Mesenchymal stem cell (in vitro differentiated cells and primary cell): ENCODE data around the gene CSTPP1.
A peak's percentile ranks its signal among the peaks of the same experiment; 100 is the strongest.

Experiments used
- DNase-seq: peaks from one replicate; pipeline ENCODE4 v3.0.0-alpha.2; 2013
- H2AFZ ChIP-seq: one replicate; pipeline ENCODE4 v1.6.1; 2013; ENCODE audit warnings: low read depth, mild to moderate bottlenecking, control low read depth, inconsistent platforms, low read length, moderate library complexity
- H2AK5ac ChIP-seq: 2 replicates; pipeline ENCODE4 v1.6.1; 2013; ENCODE audit warnings: low read length, moderate library complexity, mild to moderate bottlenecking, inconsistent platforms; ENCODE audit not compliant: severe bottlenecking
- H2BK120ac ChIP-seq: one replicate; pipeline ENCODE4 v1.6.1; 2013; ENCODE audit warnings: low read depth, mild to moderate bottlenecking, inconsistent platforms, low read length, moderate library complexity
- H2BK12ac ChIP-seq, 2 experiments: one replicate each; pipeline ENCODE4 v1.6.1; 2013; ENCODE audit warnings: inconsistent platforms in 2 of 2, low read length in 2 of 2, mild to moderate bottlenecking in 2 of 2, moderate library complexity in 2 of 2, control low read depth in 1 of 2
- H2BK15ac ChIP-seq: one replicate; pipeline ENCODE4 v1.6.1; 2013; ENCODE audit warnings: mild to moderate bottlenecking, low read depth, inconsistent platforms; ENCODE audit not compliant: poor library complexity, severe bottlenecking
- H2BK5ac ChIP-seq: 2 replicates; pipeline ENCODE4 v1.6.1; 2013; ENCODE audit warnings: low read depth, mild to moderate bottlenecking, low read length, control low read depth, inconsistent platforms; ENCODE audit not compliant: poor library complexity, severe bottlenecking
- H3K14ac ChIP-seq, 2 experiments: one replicate each; pipeline ENCODE4 v1.6.1; 2013; ENCODE audit warnings: inconsistent platforms in 2 of 2, low read length in 2 of 2, control low read depth in 1 of 2, mild to moderate bottlenecking in 1 of 2, moderate library complexity in 1 of 2
- H3K18ac ChIP-seq, 2 experiments: one replicate each; pipeline ENCODE4 v1.6.1; 2013; ENCODE audit warnings: inconsistent platforms in 2 of 2, low read length in 2 of 2, control low read depth in 1 of 2, low read depth in 1 of 2, mild to moderate bottlenecking in 1 of 2
- H3K23ac ChIP-seq, 2 experiments: one replicate each; pipeline ENCODE4 v1.6.1; 2013; ENCODE audit warnings: inconsistent platforms in 2 of 2, low read length in 2 of 2, mild to moderate bottlenecking in 2 of 2, moderate library complexity in 2 of 2, control low read depth in 1 of 2
- H3K27ac ChIP-seq: 2 replicates; pipeline ENCODE4 v1.5.1; 2013; ENCODE audit warnings: mild to moderate bottlenecking, moderate library complexity, low read length, control low read depth, inconsistent platforms; ENCODE audit not compliant: poor library complexity, severe bottlenecking
- H3K27me3 ChIP-seq, 2 experiments: 2 replicates each; pipeline versions ENCODE4 v1.6.1 to v1.7.0; 2013; ENCODE audit warnings: low read length in 2 of 2, mild to moderate bottlenecking in 2 of 2, moderate library complexity in 2 of 2, control low read depth in 1 of 2, inconsistent platforms in 1 of 2; ENCODE audit not compliant: control insufficient read depth in 1 of 2, insufficient read depth in 1 of 2
- H3K36me3 ChIP-seq, 2 experiments: 2 replicates each; pipeline versions ENCODE4 v1.6.1 to v1.7.0; 2013; ENCODE audit warnings: low read length in 2 of 2, control low read depth in 1 of 2, inconsistent platforms in 1 of 2, low read depth in 1 of 2, mild to moderate bottlenecking in 1 of 2; ENCODE audit not compliant: insufficient read depth in 2 of 2, control insufficient read depth in 1 of 2
- H3K4ac ChIP-seq, 2 experiments: one replicate each; pipeline ENCODE4 v1.6.1; 2013; ENCODE audit warnings: inconsistent platforms in 2 of 2, low read length in 2 of 2, mild to moderate bottlenecking in 2 of 2, moderate library complexity in 2 of 2, control low read depth in 1 of 2, low read depth in 1 of 2
- H3K4me1 ChIP-seq: 2 replicates; pipeline ENCODE4 v1.6.1; 2013; ENCODE audit warnings: low read depth, low read length, control low read depth; ENCODE audit not compliant: control insufficient read depth, insufficient read depth
- H3K4me2 ChIP-seq: 2 replicates; pipeline ENCODE4 v1.6.1; 2013; ENCODE audit warnings: low read length, mild to moderate bottlenecking, inconsistent platforms; ENCODE audit not compliant: poor library complexity, severe bottlenecking
- H3K4me3 ChIP-seq, 2 experiments: 2 replicates each; pipeline versions ENCODE4 v1.5.1 to v1.7.0; 2013; ENCODE audit warnings: low read length in 2 of 2, mild to moderate bottlenecking in 2 of 2, control low read depth in 1 of 2, low read depth in 1 of 2; ENCODE audit not compliant: insufficient read depth in 1 of 2
- H3K79me1 ChIP-seq: replicated peaks from 2 replicates; pipeline ENCODE4 v1.6.1; 2013; ENCODE audit warnings: mild to moderate bottlenecking, control low read depth, low read length, inconsistent platforms; ENCODE audit not compliant: poor library complexity, severe bottlenecking
- H3K9ac ChIP-seq: 2 replicates; pipeline ENCODE4 v1.7.0; 2013; ENCODE audit warnings: mild to moderate bottlenecking, low read length, moderate library complexity
- H3K9me3 ChIP-seq: 2 replicates; pipeline ENCODE4 v1.7.0; 2013; ENCODE audit warnings: mild to moderate bottlenecking, low read length; ENCODE audit not compliant: control insufficient read depth
- H4K8ac ChIP-seq: one replicate; pipeline ENCODE4 v1.6.1; 2013; ENCODE audit warnings: inconsistent platforms, mild to moderate bottlenecking, low read length, moderate library complexity
- H4K91ac ChIP-seq: one replicate; pipeline ENCODE4 v1.6.1; 2013; ENCODE audit warnings: mild to moderate bottlenecking, low read length, inconsistent platforms
- WGBS: methylation state at CpG from one replicate; pipeline ENCODE4 v1.1.7; 2013; ENCODE audit warnings: mixed read lengths; 5-methylcytosine and 5-hydroxymethylcytosine counted together

Gene CSTPP1

GRCh38 chr11:47052165-47052564 lies 115.6 kb downstream of the CSTPP1 start:
- H3K4ac ChIP-seq: no peak overlapping the region
- H2BK120ac ChIP-seq: no peak overlapping the region
- WGBS: 95% methylated on average over 7 of the region's 7 CpGs

DNA sequence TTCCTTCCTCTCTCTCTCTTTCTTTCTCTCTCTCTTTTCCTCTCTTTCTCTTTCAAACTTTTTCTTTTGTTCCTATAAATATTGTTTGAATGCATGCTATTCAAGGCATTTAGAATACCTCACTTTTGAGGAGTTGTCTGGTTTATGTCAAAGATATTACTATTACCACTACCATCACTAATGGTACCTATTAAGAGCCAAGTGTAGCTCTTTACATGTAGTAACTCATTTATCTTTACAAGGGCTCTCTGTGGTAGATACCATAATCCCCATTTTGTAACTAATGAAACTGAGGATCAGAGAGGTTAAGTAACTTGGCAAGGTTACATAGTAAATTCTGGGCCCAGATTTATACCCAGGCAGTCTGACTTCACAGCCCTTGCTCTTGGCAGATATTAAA lies 116.0 kb downstream of the CSTPP1 start:
- no peak overlapping the region for H2BK120ac ChIP-seq
- H2BK5ac ChIP-seq: no peak overlapping the region
- no peak overlapping the region for H2AK5ac ChIP-seq
- no peak overlapping the region for H3K23ac ChIP-seq
- H2BK15ac ChIP-seq: no peak overlapping the region
- H3K27ac ChIP-seq: no peak overlapping the region
- no peaks in the 10 kb centered on the region for H3K36me3 ChIP-seq
- H3K79me1 ChIP-seq: peaks cover 4% of the 10 kb centered on the region
- H3K4ac ChIP-seq: no peak overlapping the region
- H3K4me1 ChIP-seq: no peaks in the 10 kb centered on the region
- H4K8ac ChIP-seq: no peak overlapping the region
- no peak overlapping the region for H3K18ac ChIP-seq
- no peak overlapping the region for H2AFZ ChIP-seq
- no peak for DNase-seq
- H2BK12ac ChIP-seq: no peak overlapping the region
- H3K4me2 ChIP-seq: no peak overlapping the region
- no peak overlapping the region for H3K14ac ChIP-seq
- H3K4me3 ChIP-seq: no peak overlapping the region
- no peak overlapping the region for H4K91ac ChIP-seq
- no peaks in the 10 kb centered on the region for H3K27me3 ChIP-seq
- H3K9ac ChIP-seq: no peak overlapping the region
- no peaks in the 10 kb centered on the region for H3K9me3 ChIP-seq

More at GRCh38 chr11:47052165-47052564, 115.6 kb downstream of the CSTPP1 start:
- no peak for DNase-seq
- Histone ChIP-seq H2AK5ac (no peak overlapping the region), H3K18ac (peak overlapping the region in 1 of 2 experiments; percentile 30), H3K79me1 (peaks cover 4% of the 10 kb centered on the region), H4K91ac (no peak overlapping the region), H2BK12ac (no peak overlapping the region), H2AFZ (no peak overlapping the region), H3K27ac (no peak overlapping the region), H3K9me3 (no peaks in the 10 kb centered on the region), H4K8ac (no peak overlapping the region), H2BK5ac (no peak overlapping the region), H3K4me3 (no peak overlapping the region), H3K14ac (no peak overlapping the region), H2BK15ac (no peak overlapping the region), H3K4me2 (no peak overlapping the region), H3K27me3 (no peaks in the 10 kb centered on the region), H3K23ac (no peak overlapping the region), H3K4me1 (no peaks in the 10 kb centered on the region), H3K36me3 (no peaks in the 10 kb centered on the region), H3K9ac (no peak overlapping the region)

- H4K8ac ChIP-seq: no peak overlapping the region
- no peaks in the 10 kb centered on the region for H3K9me3 ChIP-seq
- no CpG with 5 or more reads among the region's 1 CpG for WGBS
- H3K4me2 ChIP-seq: no peak overlapping the region
- H2BK120ac ChIP-seq: no peak overlapping the region
- H2AFZ ChIP-seq: no peak overlapping the region
- no peaks in the 10 kb centered on the region for H3K4me1 ChIP-seq
- no peaks in the 10 kb centered on the region for H3K27me3 ChIP-seq
- no peak overlapping the region for H2BK15ac ChIP-seq
- H3K9ac ChIP-seq: peak overlapping the region; percentile 45
- H3K36me3 ChIP-seq: peaks cover 7 to 11% of the 10 kb centered on the region in 2 experiments
- H2BK12ac ChIP-seq: no peak overlapping the region
- H3K4me3 ChIP-seq: no peak overlapping the region
- H3K79me1 ChIP-seq: no peaks in the 10 kb centered on the region
- no peak overlapping the region for H3K14ac ChIP-seq
- H3K23ac ChIP-seq: no peak overlapping the region
- H3K27ac ChIP-seq: no peak overlapping the region
- no peak overlapping the region for H2BK5ac ChIP-seq
- H3K18ac ChIP-seq: no peak overlapping the region
- no peak overlapping the region for H2AK5ac ChIP-seq
- H3K4ac ChIP-seq: no peak overlapping the region
- DNase-seq: no peak
- no peak overlapping the region for H4K91ac ChIP-seq
These were observed 119.0 kb downstream of the CSTPP1 start for GRCh38 chr11:47055534-47055933.

GRCh38 chr11:47056261-47056915 lies 119.8 kb downstream of the CSTPP1 start:
- H3K14ac ChIP-seq: no peak overlapping the region
- H3K36me3 ChIP-seq: peaks cover 7 to 11% of the 10 kb centered on the region in 2 experiments
- H4K91ac ChIP-seq: no peak overlapping the region
- H3K4me2 ChIP-seq: no peak overlapping the region
- peak overlapping the region; percentile 69 for H2BK120ac ChIP-seq
- H3K4ac ChIP-seq: no peak overlapping the region
- H2AFZ ChIP-seq: no peak overlapping the region
- no peak overlapping the region for H2BK5ac ChIP-seq
- peak overlapping the region in 1 of 2 experiments; percentile 88 for H3K18ac ChIP-seq
- peak; percentile 91 for DNase-seq
- H2AK5ac ChIP-seq: no peak overlapping the region
- H3K27ac ChIP-seq: no peak overlapping the region
- H3K27me3 ChIP-seq: no peaks in the 10 kb centered on the region
- no peak overlapping the region for H3K4me3 ChIP-seq
- no peak overlapping the region for H3K23ac ChIP-seq
- H2BK12ac ChIP-seq: peak overlapping the region in 1 of 2 experiments; percentile 94
- H3K4me1 ChIP-seq: no peaks in the 10 kb centered on the region
- H3K79me1 ChIP-seq: no peaks in the 10 kb centered on the region
- no peak overlapping the region for H2BK15ac ChIP-seq
- H4K8ac ChIP-seq: no peak overlapping the region
- peak overlapping the region; percentile 45 for H3K9ac ChIP-seq
- 61% methylated on average over 3 of the region's 3 CpGs for WGBS
- H3K9me3 ChIP-seq: no peaks in the 10 kb centered on the region
